Measurements from ENCODE around the gene LAMA3.

LAMA3 gene

GRCh38 chr18:23643815-23644490 is 45.3 kb upstream of the LAMA3 start:
- TF ChIP-seq, protein P1, sequence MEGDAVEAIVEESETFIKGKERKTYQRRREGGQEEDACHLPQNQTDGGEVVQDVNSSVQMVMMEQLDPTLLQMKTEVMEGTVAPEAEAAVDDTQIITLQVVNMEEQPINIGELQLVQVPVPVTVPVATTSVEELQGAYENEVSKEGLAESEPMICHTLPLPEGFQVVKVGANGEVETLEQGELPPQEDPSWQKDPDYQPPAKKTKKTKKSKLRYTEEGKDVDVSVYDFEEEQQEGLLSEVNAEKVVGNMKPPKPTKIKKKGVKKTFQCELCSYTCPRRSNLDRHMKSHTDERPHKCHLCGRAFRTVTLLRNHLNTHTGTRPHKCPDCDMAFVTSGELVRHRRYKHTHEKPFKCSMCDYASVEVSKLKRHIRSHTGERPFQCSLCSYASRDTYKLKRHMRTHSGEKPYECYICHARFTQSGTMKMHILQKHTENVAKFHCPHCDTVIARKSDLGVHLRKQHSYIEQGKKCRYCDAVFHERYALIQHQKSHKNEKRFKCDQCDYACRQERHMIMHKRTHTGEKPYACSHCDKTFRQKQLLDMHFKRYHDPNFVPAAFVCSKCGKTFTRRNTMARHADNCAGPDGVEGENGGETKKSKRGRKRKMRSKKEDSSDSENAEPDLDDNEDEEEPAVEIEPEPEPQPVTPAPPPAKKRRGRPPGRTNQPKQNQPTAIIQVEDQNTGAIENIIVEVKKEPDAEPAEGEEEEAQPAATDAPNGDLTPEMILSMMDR (IDR thresholded peaks at IDR 0.05): no peak
- DNase-seq: no peak
- H3K4me1 ChIP-seq: no peaks in the 10 kb centered on the region
- intact Hi-C loops (cut with DNase I; ENCODE audit: low total_unique reads): no loop called here
- H3K27me3 ChIP-seq: no peaks in the 10 kb centered on the region
- H3K4me3 ChIP-seq: no peak overlapping the region
- no peak overlapping the region for H3K27ac ChIP-seq
- H3K9me3 ChIP-seq: no peaks in the 10 kb centered on the region
- no peaks in the 10 kb centered on the region for H3K36me3 ChIP-seq

- no peaks in the 10 kb centered on the region for H3K4me1 ChIP-seq
- H3K27me3 ChIP-seq: no peaks in the 10 kb centered on the region
- intact Hi-C loops (cut with DNase I; ENCODE audit: low total_unique reads): no loop called here
- H3K9me3 ChIP-seq: no peaks in the 10 kb centered on the region
- H3K36me3 ChIP-seq: no peaks in the 10 kb centered on the region
- TF ChIP-seq, protein P1 (IDR thresholded peaks at IDR 0.05): no peak
- H3K4me3 ChIP-seq: no peak overlapping the region
- DNase-seq: no peak
- no peak overlapping the region for H3K27ac ChIP-seq
Measured at GRCh38 chr18:23645568-23646175, 43.6 kb upstream of the LAMA3 start.

GRCh38 chr18:23646282-23646681 is 43.0 kb upstream of the LAMA3 start:
- Histone ChIP-seq H3K27me3 (no peaks in the 10 kb centered on the region), H3K36me3 (no peaks in the 10 kb centered on the region), H3K4me3 (no peak overlapping the region), H3K27ac (no peak overlapping the region), H3K4me1 (no peaks in the 10 kb centered on the region), H3K9me3 (no peaks in the 10 kb centered on the region)
- no peak for DNase-seq
- intact Hi-C loops (cut with DNase I; ENCODE audit: low total_unique reads): no loop called here
- TF ChIP-seq, protein P1 (IDR thresholded peaks at IDR 0.05): no peak

- TF ChIP-seq, protein P1 (IDR thresholded peaks at IDR 0.05): no peak
- DNase-seq: no peak
- Histone ChIP-seq H3K4me3 (no peak overlapping the region), H3K4me1 (no peaks in the 10 kb centered on the region), H3K9me3 (no peaks in the 10 kb centered on the region), H3K27me3 (no peaks in the 10 kb centered on the region), H3K27ac (no peak overlapping the region), H3K36me3 (no peaks in the 10 kb centered on the region)
- intact Hi-C loops (cut with DNase I; ENCODE audit: low total_unique reads): no loop called here
Measured at GRCh38 chr18:23648456-23648855, 40.8 kb upstream of the LAMA3 start.

GRCh38 chr18:23648940-23649607 is 40.2 kb upstream of the LAMA3 start:
- no peak for DNase-seq
- Histone ChIP-seq H3K27ac (no peak overlapping the region), H3K27me3 (no peaks in the 10 kb centered on the region), H3K36me3 (no peaks in the 10 kb centered on the region), H3K9me3 (no peaks in the 10 kb centered on the region), H3K4me1 (no peaks in the 10 kb centered on the region), H3K4me3 (no peak overlapping the region)
- intact Hi-C loops (cut with DNase I; ENCODE audit: low total_unique reads): no loop called here
- TF ChIP-seq, protein P1 (IDR thresholded peaks at IDR 0.05): no peak
